PC-9 (cell line): ENCODE results near the gene FOLR2. TPM values are rescaled to one million over a fixed set of nuclear protein-coding genes. Genes with fewer than 3 reads are reported as not detected.
A peak's percentile ranks its signal among the peaks of the same experiment; 100 is the strongest.

Experiments
- BruUV-seq: library from RNA; stranded (reverse); fragments of 400-500 nt; replicated peaks from 2 replicates; lab custom pipeline; 2021; lab: Mats Ljungman, UMichigan
- CTCF ChIA-PET: fragments of 300-600 bp; sonication (Branson Sonifier 250); formaldehyde crosslinking; loops from one replicate; lab custom pipeline; 2022; ENCODE audit warnings: antibody characterized with exemption; lab: Charles Lee
- POLR2A ChIA-PET: fragments of 300-600 bp; sonication (Branson Sonifier 250); formaldehyde crosslinking; loops from one replicate; lab custom pipeline; 2022; ENCODE audit warnings: antibody characterized with exemption; ENCODE audit not compliant: unreplicated experiment; lab: Charles Lee
- DNase-seq, 2 experiments: peaks; one replicate each; pipeline versions ENCODE4 v3.0.0 to v3.0.0-alpha.2; 2015 to 2022; ENCODE audit warnings: mixed read lengths in 1 of 2
- H2AFZ ChIP-seq: fragments of 200-600 bp; sonication (generic); 2 replicates; pipeline ENCODE4 v1.8.1; 2017; ENCODE audit warnings: antibody characterized with exemption
- H3F3A ChIP-seq: fragments of 200-600 bp; sonication (generic); 2 replicates; pipeline ENCODE4 v1.8.1; 2017; ENCODE audit warnings: antibody characterized with exemption, mild to moderate bottlenecking, low read depth; ENCODE audit not compliant: insufficient read depth
- H3K27ac ChIP-seq: fragments of 200-600 bp; sonication (generic); 2 replicates; pipeline ENCODE4 v1.6.1; 2016; ENCODE audit warnings: mixed run types
- H3K27me3 ChIP-seq: fragments of 200-600 bp; sonication (generic); 2 replicates; pipeline ENCODE4 v1.6.1; 2016; ENCODE audit warnings: low read depth, mixed run types; ENCODE audit not compliant: insufficient read depth
- H3K36me3 ChIP-seq: fragments of 200-600 bp; sonication (generic); 2 replicates; pipeline ENCODE4 v1.6.1; 2016; ENCODE audit warnings: low read depth, mixed run types
- H3K4me1 ChIP-seq: fragments of 200-600 bp; sonication (generic); replicated peaks from 2 replicates; pipeline ENCODE4 v1.6.1; 2016; ENCODE audit warnings: mixed run types; ENCODE audit not compliant: insufficient read depth
- H3K4me2 ChIP-seq: fragments of 200-600 bp; sonication (generic); 2 replicates; pipeline ENCODE4 v1.6.1; 2017; ENCODE audit warnings: mixed run types
- H3K4me3 ChIP-seq: fragments of 200-600 bp; sonication (generic); 2 replicates; pipeline ENCODE4 v1.6.1; 2016; ENCODE audit warnings: mixed run types
- H3K79me2 ChIP-seq: fragments of 200-600 bp; sonication (generic); 2 replicates; pipeline ENCODE4 v1.6.1; 2017; ENCODE audit warnings: low read depth, mixed run types
- H3K9me2 ChIP-seq: fragments of 200-600 bp; sonication (generic); 2 replicates; pipeline ENCODE4 v1.8.1; 2017; ENCODE audit warnings: mild to moderate bottlenecking; ENCODE audit not compliant: insufficient read depth
- H3K9me3 ChIP-seq: fragments of 200-600 bp; sonication (generic); 2 replicates; pipeline ENCODE4 v1.8.1; 2016; ENCODE audit warnings: low read depth; ENCODE audit not compliant: insufficient read depth
- H4K20me1 ChIP-seq: fragments of 200-600 bp; sonication (generic); 2 replicates; pipeline ENCODE4 v1.8.1; 2017; ENCODE audit not compliant: insufficient read depth
- CTCF ChIP-seq: fragments of 200-600 bp; sonication (generic); conservative IDR thresholded peaks from 2 replicates; pipeline ENCODE4 v1.6.1; 2017; ENCODE audit warnings: mixed run types, antibody characterized with exemption, mild to moderate bottlenecking, moderate library complexity
- EZH2 ChIP-seq: fragments of 200-600 bp; sonication (generic); IDR thresholded peaks from 2 replicates; pipeline ENCODE4 v1.8.0; 2017; ENCODE audit warnings: antibody characterized with exemption, low read depth
- intact Hi-C: fragments of 100-400 bp; cut with micrococcal nuclease; formaldehyde crosslinking; loops from one replicate; pipeline ENCODE4 v1.10.0; 2022; ENCODE audit not compliant: unreplicated experiment
- total RNA-seq: library from RNA; stranded (reverse); gene quantifications from 2 replicates; pipeline ENCODE4 v1.2.3, GENCODE V29; 2021

Gene FOLR2
- total RNA-seq, 1 experiment from 2014 or later = not detected

GRCh38 chr11:72223615-72224563, 7.3 kb downstream of the FOLR2 start:
- Histone ChIP-seq H3K27ac (peak overlapping the region; percentile 50), H3K79me2 (peaks cover 30% of the 10 kb centered on the region), H3K4me3 (peak overlapping the region; percentile 97), H3K27me3 (no peaks in the 10 kb centered on the region), H4K20me1 (peaks cover 12% of the 10 kb centered on the region; the same call in 1 of the 2 replicates), H3F3A (peaks cover 9% of the 10 kb centered on the region), H3K4me2 (peak overlapping the region; percentile 97), H2AFZ (peak overlapping the region; percentile 86), H3K9me3 (no peaks in the 10 kb centered on the region), H3K9me2 (no peaks in the 10 kb centered on the region), H3K36me3 (peaks cover 11% of the 10 kb centered on the region; the same call in 1 of the 2 replicates), H3K4me1 (peaks cover 23% of the 10 kb centered on the region)
- no TSS peak for BruUV-seq
- peak in 1 of 2 experiments; percentile 81 for DNase-seq
- ChIA-PET POLR2A (interaction anchor here (0.5 to 1.2 kb wide), 8 partner anchors 17 to 437 kb away, joined by 3 to 8 read pairs (median 4); no protein-coding TSS in a partner anchor), CTCF (interaction anchor here (0.6 to 1.2 kb wide), 5 partner anchors 41 to 209 kb away, joined by 3 to 6 read pairs (median 5); no protein-coding TSS in a partner anchor)
- intact Hi-C loops = loop anchor here (1.0 to 5.0 kb wide), 5 partner anchors 41 to 183 kb away; partner anchors contain the start of genes ANAPC15, LRRC51 and NUMA1
- TF ChIP-seq CTCF = no peak
- no peak for TF ChIP-seq EZH2

- ChIA-PET POLR2A (interaction anchor here (0.6 to 1.0 kb wide), 2 partner anchors 8 to 80 kb away, joined by 4 to 6 read pairs; partner anchors contain the start of gene FOLR2), CTCF (interaction anchor here (1.0 kb wide), 1 partner anchor 41 kb away, joined by 5 read pairs; no protein-coding TSS in a partner anchor)
- Histone ChIP-seq H3K27me3 (no peaks in the 10 kb centered on the region), H3K4me1 (peaks cover 23% of the 10 kb centered on the region), H4K20me1 (peaks cover 12% of the 10 kb centered on the region), H3K36me3 (peaks cover 18% of the 10 kb centered on the region), H3K27ac (peak within 1 kb of the TSS; percentile 50), H3K9me2 (no peaks in the 10 kb centered on the region), H3K4me3 (peak within 1 kb of the TSS; percentile 97), H3K79me2 (peaks cover 30% of the 10 kb centered on the region), H3K9me3 (no peaks in the 10 kb centered on the region), H2AFZ (peak within 1 kb of the TSS; percentile 86), H3F3A (peaks cover 9% of the 10 kb centered on the region), H3K4me2 (peak within 1 kb of the TSS; percentile 97)
- intact Hi-C loops = loop anchor here (5.0 kb wide), 1 partner anchor 142 kb away; the partner anchor contains the start of genes LRRC51 and NUMA1
- no TSS peak for BruUV-seq
- peak in 1 of 2 experiments; percentile 33 for DNase-seq
- TF ChIP-seq EZH2 (no peak), CTCF (no peak)
These were observed 8.2 kb downstream of the FOLR2 start, which contains the start of gene INPPL1 for GRCh38 chr11:72224564-72225410. Gene INPPL1 (plus strand): TSS chr11:72224767. CDS start chr11:72224985, 218 bp downstream.
